GM19238 (cell line): Measurements from ENCODE around the gene ANKS1A.

Experiments
- DNase-seq: peaks from one replicate; pipeline ENCODE4 v3.0.0; 2011; ENCODE audit warnings: low spot score; ENCODE audit not compliant: insufficient read length

ANKS1A gene

DNA sequence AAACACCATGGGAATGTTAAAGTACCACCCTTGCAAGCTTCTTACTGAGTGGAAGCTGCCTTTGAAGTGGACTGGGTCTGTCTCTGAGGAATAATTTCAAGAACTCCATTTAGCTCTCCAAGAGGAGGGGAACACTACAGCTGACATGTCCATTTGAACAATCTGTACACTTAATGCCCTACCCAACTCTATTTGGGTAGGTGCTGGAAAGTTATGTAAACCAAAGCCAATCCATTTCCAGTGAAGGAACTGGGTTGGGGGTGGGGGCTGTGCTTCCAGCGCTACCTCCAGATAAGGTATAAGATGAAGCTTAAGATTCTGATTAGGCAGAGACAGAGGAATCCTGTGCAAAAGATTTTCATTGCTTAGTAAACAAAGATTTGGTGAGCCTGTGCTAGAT is 130.1 kb downstream of the ANKS1A start:
- DNase-seq: no peak

DNA sequence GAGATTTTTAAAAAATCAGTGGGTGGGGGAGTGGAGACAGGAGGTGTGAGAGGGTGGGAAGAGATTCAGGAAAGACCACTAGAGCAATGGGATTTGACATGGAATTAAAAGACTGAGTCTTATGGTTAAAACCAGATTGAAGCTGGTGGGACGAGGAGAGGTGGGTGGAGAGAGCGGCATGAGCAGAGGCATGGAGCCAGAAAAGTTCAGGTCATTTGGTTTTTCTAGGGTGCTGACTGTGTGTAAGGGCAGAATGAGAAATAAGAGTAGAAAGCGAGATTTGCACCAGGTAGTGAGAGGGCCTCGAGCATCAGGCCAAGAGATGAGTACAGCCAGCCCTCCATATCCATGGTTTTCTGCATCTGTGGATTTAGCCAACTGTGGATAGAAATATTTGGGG is 130.8 kb downstream of the ANKS1A start:
- DNase-seq: no peak

DNA sequence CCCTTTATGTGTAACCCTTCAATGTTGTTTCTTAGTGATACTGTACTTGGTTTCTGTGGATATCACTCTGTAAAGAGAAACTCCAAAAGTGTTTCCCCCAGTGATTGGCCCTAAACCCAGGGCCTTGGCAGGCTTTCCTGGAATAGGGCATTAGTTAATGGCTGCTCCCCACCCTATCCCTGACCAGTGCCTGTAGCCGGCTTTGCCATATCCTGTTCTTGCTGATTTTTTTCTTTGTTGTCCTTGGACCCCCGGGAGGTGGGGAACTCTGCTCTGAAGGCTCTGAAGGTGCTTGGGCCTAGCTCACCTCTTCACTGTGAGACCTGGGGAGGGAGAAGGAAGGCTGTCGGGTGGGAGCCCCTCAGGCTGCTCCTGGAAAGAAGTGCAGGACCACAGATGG is 131.9 kb downstream of the ANKS1A start:
- DNase-seq: no peak

DNA sequence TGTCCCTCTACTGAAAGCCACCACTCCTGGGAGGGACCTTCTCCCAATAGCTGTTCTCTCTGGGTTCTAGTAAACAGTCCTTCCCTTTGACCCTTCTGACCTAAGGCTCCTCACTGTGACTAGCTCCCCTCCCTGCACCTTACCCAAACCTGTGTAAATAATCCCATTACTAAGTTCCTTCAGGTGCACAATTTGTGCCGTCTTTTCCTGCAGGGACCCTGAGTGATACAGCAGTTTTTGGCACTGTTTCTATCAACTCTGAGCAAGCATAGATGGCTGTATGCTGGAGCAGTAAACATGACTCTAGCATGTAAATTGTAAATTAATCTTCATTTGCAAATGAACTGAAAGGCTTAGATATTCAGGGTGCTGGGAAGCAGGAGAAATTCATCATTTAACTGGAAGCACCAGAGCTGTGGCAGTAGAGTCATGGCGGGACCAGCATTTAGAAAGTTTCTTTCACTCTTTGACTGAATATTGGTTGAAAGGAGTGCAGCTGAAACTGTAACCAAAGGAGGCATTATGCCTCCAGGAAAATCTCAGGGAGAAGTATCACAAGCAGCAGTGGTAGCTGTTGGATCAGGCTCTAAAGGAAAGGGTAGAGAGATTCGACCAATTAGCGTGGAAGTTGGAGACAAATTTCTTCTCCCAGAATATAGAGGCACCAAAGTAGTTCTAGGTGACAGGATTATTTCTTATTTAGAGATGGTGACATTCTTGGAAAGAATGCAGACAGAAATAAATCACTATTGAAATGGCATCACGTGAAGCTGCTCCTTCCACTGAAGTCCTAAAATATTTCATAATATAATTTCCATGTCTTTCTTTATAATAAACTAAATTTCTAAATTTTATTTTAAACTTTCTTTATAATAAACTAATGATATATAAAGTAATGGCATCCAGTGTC is 134.3 kb downstream of the ANKS1A start:
- DNase-seq: no peak

DNA sequence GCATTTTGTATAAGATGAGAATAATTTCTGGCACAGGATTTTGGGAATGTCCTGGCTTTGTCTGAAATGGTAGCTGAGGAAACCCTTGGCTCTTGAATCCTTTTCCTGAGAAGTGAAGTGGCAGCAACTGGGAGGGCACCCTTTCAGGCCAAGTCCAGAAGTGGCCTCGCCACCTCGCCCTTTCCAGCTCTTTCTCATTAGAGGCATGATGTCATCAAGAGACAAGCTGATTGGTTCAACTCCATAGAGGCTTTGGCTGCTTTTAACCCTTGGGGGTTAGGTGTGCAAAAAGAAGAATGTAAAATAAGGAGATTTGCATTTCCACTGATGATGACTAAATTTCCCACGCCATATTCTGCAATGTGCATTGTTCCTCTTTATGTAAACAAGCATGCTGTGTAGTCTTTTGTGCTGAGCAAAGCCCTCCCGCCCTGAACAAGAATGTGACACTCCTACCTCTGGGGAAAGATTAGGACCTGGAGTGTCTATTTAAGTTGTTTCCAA is 135.5 kb downstream of the ANKS1A start:
- no peak for DNase-seq

DNA sequence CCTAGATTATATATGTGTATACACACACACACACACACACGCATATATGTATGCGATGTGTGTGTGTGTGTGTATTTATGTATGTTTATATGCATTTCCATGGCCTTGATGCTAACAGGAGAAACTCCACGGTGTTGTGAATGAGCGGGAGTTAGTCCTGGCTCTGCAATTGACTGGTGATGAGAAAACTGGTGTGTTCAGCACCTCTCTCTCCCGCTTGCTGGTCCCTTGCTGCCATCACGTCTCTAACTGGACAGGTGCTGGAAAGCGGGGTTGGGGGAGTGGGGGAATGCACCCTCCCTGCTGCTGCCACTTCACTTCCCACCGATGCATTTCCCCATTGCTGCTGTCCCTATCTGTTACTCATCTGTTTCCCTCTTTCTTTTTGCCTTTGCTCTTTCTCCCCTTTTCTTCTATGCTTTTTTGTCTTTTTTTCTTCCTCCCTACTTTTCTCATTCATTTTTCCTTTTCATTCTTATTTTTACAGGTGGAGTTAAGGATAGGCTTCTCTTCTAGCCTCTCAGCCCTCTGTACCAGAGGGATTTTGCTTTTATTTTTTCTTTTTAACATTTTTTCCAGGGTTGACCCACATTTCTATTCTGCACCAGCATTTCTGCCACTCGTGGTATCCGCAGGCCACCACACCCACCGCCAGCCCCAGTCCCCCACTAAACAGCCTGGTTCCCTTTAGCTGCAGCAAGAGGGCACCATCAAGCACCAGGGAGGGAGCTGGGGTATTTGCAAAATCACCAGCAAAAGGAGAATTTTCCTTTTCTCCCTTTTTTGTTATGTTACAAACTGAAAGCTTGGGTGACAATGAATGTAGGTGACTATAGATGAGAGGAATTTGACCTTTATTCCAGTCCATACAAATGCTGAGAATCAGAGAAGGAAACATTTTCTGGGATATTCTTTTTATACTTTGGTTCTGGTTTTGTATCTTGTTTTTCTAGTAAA is 136.5 kb downstream of the ANKS1A start:
- no peak for DNase-seq

DNA sequence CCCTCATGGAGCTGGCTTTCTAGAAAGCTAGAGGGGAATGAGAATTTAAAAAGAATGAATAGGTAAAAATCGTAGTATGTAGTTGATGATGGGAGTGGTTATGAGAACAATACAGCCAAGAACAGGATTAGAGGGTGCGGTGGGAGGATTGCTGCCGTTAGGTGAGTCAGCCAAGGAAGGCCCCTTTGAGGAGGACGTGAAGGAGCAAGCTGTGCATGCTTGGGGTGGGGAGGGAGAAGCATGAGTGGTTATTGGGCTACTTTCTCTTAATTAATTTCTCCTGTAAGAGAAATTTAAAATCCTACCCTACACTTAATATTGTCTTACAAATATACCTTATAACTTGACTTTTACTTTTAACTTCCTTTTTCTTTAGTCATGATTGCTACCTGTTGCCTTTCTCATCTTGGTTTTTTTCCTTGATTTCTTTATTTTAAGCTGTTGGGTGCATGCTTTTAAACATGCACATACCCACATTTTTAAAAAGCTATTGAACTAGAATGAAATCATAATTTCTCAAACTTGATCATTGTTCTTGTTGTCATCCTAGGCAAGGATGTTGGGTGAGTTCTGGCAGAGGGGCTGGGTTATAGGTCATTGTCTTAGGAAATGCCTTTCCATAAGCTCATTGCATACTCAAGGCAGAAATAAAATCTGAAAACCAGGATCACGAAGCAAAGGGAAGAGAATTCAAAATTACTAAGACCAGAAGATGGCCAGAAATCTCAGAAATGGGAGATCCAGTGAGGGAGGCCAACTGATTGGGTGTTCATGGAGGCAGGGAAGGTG is 137.6 kb downstream of the ANKS1A start:
- DNase-seq: no peak

DNA sequence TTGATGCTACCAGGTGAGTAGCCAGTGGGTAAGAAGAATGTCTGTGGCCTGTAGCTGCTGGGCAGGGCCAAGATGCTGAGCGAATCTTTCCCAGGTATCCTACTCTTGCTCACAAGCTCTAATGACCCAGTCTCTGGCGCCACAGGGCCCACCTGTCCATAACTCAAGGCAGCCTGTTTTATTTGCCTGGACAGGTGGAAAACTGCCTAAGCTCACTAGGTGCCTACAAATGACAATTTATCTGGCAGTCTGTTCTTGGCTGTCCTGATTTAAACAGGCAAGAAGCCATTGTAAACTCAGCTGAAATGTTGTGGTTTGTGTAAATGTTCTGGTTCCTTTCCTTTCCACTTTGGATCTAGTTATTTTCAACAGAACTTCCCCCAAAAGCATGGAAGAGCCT is 138.8 kb downstream of the ANKS1A start:
- no peak for DNase-seq

DNA sequence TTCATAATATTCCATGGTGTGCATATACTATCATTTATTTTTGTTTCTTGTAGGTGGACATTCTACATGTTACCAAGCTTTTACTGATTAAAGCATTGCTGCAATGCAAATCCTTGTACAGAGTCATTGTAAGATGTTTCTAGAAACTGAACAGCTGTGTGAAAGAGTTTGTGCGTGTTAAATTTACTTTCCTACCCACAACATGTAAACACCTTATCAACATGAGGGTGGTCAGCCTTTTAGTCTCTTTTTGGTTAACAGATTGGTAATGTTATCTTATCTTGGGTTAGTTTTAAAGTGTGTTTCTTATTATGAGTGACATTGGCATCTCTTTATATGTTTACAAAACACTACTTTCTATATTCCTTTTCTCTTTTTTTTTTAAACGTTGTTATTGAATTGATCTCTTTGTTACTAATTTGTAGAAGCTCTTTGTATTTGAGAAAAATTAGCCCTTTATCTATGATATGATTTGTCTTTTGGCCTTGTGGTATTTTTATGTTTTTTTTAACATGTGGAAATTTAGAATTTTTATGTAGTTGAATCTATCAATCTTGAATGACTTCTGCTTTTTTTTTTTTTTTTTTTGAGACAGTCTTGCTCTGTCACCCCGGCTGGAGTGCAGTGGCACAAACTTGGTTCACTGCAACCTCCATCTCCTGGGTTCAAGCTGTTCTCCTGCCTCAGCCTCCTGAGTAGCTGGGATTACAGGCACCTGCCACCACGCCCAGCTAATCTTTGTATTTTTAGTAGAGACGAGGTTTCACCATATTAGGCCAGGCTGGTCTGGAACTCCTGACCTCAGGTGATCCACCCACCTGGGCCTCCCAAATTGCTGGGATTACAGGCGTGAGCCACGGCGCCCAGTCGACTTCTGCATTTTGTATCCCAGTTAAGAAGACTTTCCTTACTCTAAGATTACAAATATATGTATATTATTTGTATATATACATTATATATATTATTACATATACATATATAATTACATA is 140.0 kb downstream of the ANKS1A start:
- DNase-seq: no peak

DNA sequence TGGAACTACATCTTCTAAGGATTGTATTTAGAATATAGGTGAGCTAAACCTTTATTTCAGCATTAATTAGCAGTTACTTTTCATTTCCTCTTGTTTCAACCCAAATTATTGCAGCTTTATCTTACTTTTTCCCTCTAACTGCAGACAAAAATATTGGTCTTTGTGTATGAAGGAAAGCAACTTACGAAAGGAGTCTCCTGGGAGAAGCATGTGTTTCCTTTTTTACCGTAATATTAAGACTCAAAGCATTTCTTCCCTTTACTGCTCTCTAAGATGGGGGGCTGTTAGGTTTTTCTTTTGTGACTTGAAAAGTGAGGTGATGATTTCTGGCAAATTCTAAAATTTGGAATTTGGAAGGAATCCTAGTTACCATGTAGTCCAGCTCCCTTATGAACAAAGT is 141.0 kb downstream of the ANKS1A start:
- no peak for DNase-seq

DNA sequence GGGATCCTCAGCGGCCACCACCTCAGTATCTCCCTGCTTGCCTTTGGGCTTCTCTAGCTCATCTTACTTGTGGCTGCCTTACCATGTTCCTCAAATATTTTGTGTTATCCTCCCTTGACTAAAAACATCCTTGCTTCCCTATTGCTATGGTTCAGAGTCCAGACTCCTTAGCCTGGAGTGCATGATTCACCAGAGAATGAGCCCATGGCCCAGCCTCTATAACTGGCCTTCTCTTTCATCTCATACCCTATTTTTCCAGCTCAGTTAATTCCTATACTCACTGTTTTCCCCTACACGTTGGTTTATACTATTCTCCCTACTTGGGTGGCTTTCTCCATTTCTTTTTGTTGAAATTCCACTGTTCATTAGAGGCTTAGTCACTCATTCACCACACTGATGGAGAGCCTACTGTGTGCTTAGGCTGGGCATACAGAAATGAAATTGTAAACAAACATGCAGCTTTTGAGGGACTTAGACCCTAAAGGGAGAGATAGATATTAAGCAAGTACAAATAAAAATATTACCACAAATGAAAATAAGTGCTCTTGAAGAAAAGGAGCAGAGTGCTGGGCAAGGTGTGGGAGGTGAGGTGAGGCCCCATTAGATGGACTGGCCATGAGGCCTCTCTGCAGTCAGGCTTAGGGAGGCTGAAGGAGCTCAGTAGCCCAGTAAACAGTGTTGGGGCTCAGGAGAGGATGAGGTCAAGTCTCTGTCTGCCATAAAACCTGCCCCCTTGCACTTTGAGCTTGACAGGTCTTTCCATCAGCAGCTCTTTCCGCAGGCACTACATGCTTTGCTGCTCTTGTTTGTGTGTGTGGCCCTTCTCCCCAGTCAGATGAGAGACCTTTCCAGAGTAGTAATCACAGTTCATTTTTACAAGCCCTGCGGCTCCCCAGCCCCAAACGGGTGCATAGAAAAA is 142.8 kb downstream of the ANKS1A start:
- no peak for DNase-seq

DNA sequence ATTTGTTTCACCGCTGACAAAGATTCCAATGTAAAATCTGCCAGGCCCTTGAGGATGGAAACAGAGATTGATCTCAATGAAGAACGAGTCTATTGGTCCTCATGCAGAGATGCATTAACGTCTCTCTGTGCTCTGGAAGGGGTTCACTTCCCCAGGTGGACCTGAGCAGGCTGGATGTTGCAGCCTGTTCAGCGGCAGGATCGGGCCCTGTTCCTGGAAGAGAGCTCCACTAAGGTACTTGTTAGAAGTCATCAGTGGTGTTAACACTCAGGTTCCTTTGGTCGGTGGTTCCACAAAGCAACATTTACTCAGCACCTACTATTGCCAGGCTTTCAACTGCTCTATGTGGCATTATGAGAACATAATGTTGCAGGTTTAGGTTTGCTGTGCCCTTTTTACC is 144.6 kb downstream of the ANKS1A start:
- DNase-seq: no peak

DNA sequence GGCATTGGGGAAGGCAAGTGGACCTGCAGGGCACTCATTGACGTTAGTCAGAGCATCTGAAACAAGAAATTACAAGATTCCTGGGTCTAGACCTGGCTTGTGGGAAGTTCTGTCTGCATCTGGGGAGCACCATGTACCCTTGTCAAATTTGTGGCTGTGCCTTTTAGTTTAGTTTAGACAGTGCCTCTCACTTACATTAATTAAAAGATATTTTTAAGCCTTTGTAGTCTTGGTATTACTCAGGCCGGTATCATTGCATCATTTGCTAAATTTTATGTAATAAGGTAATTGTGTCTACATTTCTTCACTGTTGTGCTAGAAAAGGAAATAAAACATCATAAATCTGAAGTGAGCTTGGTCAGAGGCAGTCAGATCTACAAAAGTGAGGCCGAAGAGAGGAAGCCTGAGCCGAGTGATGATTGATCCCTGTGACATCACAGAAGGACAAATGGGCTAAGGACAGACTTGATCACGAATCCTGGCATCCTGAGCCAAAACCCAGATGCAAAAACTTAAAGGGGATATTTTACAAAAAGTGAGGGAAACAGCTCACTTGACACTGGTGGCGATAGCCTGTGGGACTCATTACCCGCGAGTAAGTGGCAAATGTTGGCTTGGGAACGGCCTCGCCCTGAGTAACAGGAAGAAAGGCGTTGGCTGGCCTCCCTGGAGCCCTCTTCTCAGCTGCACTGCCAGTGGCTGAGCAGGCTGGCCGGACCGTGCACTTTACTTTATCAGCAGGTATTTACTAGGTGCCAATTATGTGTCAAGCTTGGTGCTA is 145.5 kb downstream of the ANKS1A start:
- no peak for DNase-seq

DNA sequence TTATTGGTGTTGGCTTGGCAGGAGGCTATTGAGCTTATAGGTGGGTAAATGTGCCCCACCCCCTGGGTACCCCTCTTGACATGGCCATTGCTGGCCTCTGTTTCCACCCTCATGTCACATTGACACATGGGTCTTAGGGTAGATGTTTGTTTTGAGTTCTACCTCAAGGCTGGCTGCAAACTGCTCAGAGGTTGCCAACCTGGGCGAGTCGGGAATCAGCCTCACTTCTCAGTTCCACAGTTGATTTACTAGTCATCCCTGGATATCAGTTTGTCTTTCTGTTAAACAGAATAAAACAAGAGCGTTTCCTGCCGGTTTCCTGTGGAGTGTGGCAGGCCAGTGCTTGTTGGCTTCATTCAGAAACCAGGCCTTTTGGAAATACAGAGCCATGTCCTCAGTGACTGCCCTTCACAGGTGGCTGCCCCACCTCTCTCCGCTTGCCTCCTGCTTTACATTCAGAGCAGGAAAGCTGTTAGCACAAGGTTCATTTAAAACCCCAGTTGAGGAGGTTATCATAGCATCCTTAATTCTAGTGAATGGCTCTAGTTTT is 146.5 kb downstream of the ANKS1A start:
- DNase-seq: no peak

DNA sequence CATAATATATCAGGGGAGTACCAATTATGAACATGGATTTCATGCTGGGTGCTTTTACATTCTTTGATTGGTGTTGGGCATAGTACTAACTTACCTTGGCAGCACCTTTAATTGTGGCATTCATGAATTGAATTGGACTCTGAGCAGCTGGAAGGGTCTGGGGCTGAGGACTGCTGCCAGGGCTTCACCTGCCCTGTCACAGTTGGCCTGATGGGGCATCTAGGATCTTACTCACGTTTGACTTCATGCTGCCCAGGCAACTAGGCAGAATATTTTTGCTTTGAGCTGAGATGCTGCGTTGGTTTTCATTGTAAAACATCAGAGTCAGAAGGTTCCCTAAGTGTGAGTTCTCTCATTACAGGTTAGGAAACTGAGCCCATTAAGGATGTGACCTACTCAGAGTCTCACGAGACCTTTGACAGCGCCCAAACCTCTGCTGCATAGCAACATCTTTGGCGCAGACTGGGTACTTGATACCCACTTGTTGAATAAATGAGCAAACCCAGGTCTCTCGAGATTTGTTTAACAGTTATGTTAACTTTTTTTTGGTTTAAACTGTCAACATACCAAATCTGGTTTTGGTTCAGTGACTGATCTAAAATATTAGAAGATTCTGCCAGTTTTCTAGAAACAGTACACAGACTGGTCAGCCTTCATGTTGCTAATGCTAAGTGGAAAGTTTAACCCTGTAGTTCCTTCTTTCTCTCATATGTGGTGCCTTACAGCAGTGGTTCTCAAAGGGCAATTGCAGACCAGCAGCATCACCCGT is 147.2 kb downstream of the ANKS1A start:
- no peak for DNase-seq

DNA sequence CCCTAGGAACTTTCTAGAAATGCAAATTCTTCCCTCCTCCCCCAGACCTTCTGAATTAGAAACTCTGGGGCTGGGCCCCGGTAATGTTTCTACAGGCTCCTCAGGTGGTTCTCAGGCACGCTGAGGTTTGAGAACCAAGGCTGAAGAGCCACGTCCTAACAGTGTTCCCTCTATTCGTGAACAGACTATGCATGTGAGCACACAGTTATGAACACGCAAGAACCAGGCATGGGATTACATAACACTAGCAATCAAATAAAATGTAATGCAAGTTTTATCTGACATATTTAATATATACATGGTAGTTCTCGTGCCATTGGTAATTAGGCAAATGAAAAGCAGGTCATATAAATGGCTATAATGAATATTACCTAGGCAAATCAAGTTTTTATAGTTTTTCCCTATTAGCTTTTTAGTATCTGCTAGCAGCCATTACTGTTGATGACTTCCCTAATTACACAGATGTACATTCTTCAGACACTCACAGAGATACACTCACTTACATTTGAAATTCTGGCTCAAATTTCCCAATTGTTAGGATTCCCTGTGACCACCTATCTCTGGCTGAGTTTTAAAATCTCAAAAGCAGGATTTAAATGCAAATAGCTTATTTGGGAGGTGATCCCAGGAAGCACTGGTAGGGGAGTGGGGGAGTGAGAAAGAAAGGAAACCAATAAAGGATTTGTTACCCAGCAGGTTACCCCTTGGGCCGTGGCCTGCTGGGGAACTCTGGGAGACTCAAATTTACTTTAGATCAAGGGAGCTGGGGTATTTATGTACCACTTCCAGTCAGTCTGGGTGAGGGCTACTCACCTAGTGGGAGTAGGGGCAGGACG is 148.0 kb downstream of the ANKS1A start:
- DNase-seq: no peak
